Stimulated activated naive B cell treated with anti-CD40 and anti-IgM and Interleukin-4, amounts not matched to agents 10 μg/mL and 1 μg/mL and 100 μg/mL, for 72 hours (primary cell): Measurements from ENCODE around the gene EIF3I.

ENCODE experiments used
- ATAC-seq, 2 donors: fragments of 150-1000 bp; cut with Tn5 transposase; replicated peaks; 2 replicates each; pipeline ENCODE4 v1.10.0; 2021; ENCODE audit warnings: moderate library complexity in 1 of 2
- DNase-seq: peaks from one replicate; pipeline ENCODE4 v3.0.0; 2021
- H3K27ac Mint-ChIP-seq: one replicate; pipeline ENCODE4 v1.8.0; 2022; ENCODE audit warnings: mild to moderate bottlenecking, mixed read lengths
- H3K27me3 Mint-ChIP-seq, 2 donors: one replicate each; pipeline ENCODE4 v1.8.0; 2022; ENCODE audit warnings: mixed read lengths in 2 of 2
- H3K36me3 Mint-ChIP-seq, 2 donors: one replicate each; pipeline ENCODE4 v1.8.0; 2022; ENCODE audit warnings: mixed read lengths in 2 of 2, mild to moderate bottlenecking in 1 of 2
- H3K4me1 Mint-ChIP-seq, 2 donors: one replicate each; pipeline ENCODE4 v1.8.0; 2022; ENCODE audit warnings: mixed read lengths in 2 of 2, mild to moderate bottlenecking in 1 of 2
- H3K4me3 Mint-ChIP-seq, 2 donors: one replicate each; pipeline ENCODE4 v1.8.0; 2022; ENCODE audit warnings: mild to moderate bottlenecking in 2 of 2, mixed read lengths in 2 of 2, moderate library complexity in 1 of 2
- H3K9me3 Mint-ChIP-seq, 2 donors: one replicate each; pipeline ENCODE4 v1.8.0; 2022; ENCODE audit warnings: mixed read lengths in 2 of 2, mild to moderate bottlenecking in 1 of 2

The EIF3I gene

DNA sequence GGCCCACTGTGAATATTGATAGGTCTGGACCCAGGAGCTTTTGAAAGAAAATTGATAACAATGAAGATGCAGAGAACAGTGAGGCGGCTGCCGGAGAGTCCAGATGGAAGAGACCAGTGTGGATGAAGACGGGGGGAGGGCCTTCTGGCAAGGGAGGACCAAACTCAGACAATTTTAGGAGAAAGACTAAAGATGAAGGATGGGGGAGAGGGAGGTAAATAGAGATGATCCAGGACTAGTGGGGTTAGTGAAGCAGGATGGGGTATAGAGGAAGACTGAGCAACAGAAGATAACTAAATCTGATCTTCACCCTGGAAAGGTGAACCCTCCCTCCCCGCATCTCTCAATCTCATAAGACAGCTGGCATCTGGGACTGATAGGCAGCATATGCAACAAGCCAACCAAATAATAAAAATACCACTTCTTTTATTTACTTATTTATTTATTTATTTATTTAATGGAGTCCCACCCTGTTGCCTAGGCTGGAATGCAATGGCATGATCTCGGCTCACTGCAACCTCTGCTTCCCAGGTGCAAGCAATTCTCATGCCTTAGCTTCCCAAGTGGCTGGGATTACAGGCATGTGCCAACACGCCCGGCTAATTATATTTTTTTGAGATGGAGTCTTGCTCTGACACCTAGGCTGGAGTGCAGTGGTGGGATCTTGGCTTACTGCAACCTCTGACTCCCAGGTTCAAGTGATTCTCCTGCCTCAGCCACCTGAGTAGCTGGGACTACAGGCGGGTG lies 10.5 kb downstream of the EIF3I start:
- H3K36me3 Mint-ChIP-seq = peaks cover 27 to 36% of the 10 kb centered on the region in 2 donors
- no peak overlapping the region for H3K27ac Mint-ChIP-seq
- H3K4me1 Mint-ChIP-seq = peaks cover 1 to 5% of the 10 kb centered on the region in 2 donors
- H3K9me3 Mint-ChIP-seq = no peaks in the 10 kb centered on the region
- no peak for DNase-seq
- no peak for ATAC-seq
- no peak overlapping the region for H3K4me3 Mint-ChIP-seq
- H3K27me3 Mint-ChIP-seq = no peaks in the 10 kb centered on the region

DNA sequence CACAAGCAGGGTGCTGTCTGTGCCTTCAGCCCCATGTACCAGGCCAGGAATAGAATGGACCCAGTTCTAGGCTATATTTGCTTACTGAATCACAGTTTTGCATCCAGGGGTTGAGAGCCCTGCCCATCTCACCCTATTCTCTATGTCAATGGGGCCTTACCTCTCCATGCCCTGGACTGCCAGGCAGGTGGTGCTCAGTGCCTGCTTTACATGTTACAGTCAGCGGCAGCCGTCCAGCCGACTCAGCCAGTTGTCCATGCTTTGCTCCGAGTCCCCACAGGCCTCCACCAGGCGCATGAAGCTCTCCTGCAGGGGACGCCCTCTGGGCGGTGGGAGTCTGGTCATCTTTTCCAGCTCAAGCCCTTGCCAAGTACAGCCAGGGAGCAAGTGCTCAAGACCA lies 12.6 kb downstream of the EIF3I start:
- ATAC-seq = no peak
- peaks cover 1 to 11% of the 10 kb centered on the region in 2 donors for H3K4me1 Mint-ChIP-seq
- H3K27ac Mint-ChIP-seq = peak overlapping the region; percentile 65
- H3K4me3 Mint-ChIP-seq = no peak overlapping the region
- DNase-seq = no peak
- H3K9me3 Mint-ChIP-seq = no peaks in the 10 kb centered on the region
- H3K27me3 Mint-ChIP-seq = no peaks in the 10 kb centered on the region
- H3K36me3 Mint-ChIP-seq = peaks cover 17 to 22% of the 10 kb centered on the region in 2 donors

DNA sequence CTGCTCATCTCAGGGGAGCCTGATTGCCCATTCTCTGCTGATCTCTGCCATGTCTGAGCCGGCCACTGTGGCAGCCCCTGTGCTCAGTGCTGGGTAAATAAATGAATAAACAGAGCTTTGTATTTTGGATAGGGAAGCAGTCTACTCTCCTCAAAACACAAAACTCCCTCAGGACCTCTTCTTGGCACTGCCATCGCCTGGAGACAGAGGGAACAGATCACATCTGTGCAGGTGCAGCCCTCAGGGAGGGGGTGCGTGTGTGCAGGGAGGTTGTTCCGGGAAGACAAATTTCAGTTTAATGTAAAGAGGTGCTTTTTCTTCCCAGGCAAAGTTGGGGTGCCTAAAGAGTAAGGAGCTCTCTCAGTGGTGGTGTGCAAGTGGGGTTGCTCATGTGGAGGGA lies 17.1 kb downstream of the EIF3I start:
- ATAC-seq = no peak
- Mint-ChIP-seq H3K9me3 (no peaks in the 10 kb centered on the region), H3K4me1 (peaks cover 13 to 41% of the 10 kb centered on the region in 2 donors), H3K36me3 (peaks cover 5 to 6% of the 10 kb centered on the region in 2 donors), H3K27me3 (no peaks in the 10 kb centered on the region), H3K27ac (no peak overlapping the region), H3K4me3 (peak overlapping the region; percentile 17 to 91)
- no peak for DNase-seq

GRCh38 chr1:32239790-32240139 lies 17.6 kb downstream of the EIF3I start:
- DNase-seq (no peak), ATAC-seq (no peak)
- Mint-ChIP-seq H3K4me3 (peak overlapping the region; percentile 84 to 91), H3K27me3 (no peaks in the 10 kb centered on the region), H3K4me1 (peaks cover 12 to 39% of the 10 kb centered on the region in 2 donors), H3K9me3 (no peaks in the 10 kb centered on the region), H3K27ac (no peak overlapping the region), H3K36me3 (peaks cover 3 to 5% of the 10 kb centered on the region in 2 donors)

DNA sequence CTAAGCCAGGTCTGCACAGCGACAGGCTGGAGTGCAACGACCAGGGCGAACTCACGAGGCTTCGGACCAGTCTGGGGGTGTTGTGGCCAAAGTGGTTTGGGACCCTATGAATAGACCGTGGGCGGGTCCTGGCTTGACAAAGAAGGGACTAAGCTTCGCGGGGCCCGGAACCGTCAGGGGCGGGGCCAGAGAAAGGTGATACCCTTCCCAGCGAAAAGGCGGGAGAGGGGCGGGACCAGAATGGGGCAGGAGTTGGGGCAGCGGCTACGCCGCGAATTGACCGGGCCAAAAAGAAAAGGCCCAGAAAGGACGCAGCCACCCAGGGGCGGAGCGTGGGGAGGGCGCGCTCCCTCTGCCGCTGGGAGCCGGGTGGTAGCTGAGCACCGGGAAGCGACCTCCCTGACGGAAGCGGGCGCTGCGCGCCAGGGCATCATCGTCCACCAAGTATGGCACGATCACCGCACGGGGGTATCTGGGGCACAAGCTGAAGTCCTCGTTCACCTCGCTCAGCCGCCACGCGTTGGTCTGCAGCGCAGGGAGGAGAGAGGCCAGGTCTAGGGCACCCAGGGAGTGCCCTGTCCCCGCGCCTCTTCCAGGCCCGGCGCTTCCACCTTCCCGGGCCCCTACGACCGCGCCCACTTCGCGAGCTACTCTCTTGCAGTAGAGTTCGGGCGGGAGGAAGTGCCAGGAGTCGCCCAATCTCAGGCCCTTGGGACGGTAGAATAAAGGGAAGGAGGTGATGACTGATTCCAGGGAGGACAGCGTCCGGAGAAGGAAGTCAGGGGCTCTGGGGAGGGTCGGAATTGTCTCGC lies 18.1 kb downstream of the EIF3I start:
- H3K4me1 Mint-ChIP-seq = peaks cover 12 to 39% of the 10 kb centered on the region in 2 donors
- H3K9me3 Mint-ChIP-seq = no peaks in the 10 kb centered on the region
- no peaks in the 10 kb centered on the region for H3K36me3 Mint-ChIP-seq
- peak overlapping the region; percentile 81 for H3K27ac Mint-ChIP-seq
- H3K27me3 Mint-ChIP-seq = no peaks in the 10 kb centered on the region
- ATAC-seq (peak; percentile 50 to 67), DNase-seq (no peak)
- H3K4me3 Mint-ChIP-seq = peak overlapping the region; percentile 84 to 91

DNA sequence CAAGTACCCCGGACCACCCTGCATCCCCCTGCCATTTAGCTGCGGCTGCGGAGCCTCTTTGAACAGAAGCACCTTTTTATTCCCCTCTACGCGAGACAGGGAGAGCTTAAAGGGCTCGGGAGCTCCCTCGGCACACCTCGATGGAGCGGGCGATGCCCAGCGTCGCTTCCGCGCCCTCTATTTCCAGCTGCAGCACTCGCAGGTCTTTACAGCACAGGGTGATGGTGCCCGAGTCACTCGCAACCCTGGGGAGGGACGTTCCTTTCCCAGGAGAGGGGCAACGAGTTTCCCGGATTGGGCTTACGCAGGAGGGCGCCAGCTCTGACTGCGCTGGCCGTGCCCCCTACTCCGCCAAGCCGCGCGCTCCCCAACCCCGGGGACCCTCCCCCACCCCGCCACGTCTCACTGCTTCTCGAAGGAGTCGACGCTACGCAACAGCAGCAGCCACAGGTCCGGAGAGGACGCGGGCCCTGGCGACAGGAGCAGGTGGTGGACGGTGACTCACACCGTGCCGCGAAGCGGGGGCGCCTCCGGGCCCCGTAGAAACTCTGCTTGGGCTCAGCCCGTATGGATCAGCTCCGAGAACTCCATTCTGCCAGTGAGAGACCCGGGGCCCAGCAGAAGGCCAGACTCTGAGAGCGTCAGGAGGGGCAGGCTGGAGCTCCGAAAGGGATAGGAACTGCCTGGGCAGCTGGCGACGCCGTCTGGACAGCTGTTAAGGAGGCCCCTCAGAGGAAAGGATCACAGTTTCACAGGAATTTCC lies 19.0 kb downstream of the EIF3I start:
- no peaks in the 10 kb centered on the region for H3K36me3 Mint-ChIP-seq
- ATAC-seq (peak; percentile 72 to 76), DNase-seq (no peak)
- peak overlapping the region; percentile 84 to 91 for H3K4me3 Mint-ChIP-seq
- H3K4me1 Mint-ChIP-seq = peaks cover 12 to 41% of the 10 kb centered on the region in 2 donors
- no peaks in the 10 kb centered on the region for H3K9me3 Mint-ChIP-seq
- peak overlapping the region; percentile 81 for H3K27ac Mint-ChIP-seq
- no peaks in the 10 kb centered on the region for H3K27me3 Mint-ChIP-seq

DNA sequence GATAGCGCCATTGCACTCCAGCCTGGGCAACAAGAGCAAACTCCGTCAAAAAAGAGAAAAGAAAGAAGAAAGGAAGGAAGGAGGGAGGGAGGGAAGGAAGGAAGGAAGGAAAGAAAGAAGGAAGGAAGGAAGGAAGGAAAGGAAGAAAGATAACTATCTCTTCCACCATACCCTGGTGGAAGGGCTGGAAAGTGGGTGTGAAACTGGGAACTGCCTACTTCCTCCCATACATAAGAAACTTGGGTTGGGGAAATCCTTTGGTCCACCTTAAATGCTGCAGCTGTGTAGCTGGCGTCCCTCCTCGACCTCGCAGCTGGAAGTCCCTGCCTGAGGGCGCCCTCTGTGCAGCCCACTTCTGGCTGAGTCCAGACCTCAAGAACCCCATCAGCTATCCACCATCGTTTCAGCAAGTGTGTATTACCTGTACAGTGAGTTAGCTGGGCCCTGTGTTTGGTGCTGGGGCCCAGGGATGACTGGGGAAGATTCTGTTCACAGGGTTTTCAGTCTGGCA lies 20.2 kb downstream of the EIF3I start:
- Mint-ChIP-seq H3K4me3 (no peak overlapping the region), H3K27ac (no peak overlapping the region), H3K9me3 (no peaks in the 10 kb centered on the region), H3K4me1 (peaks cover 24 to 53% of the 10 kb centered on the region in 2 donors), H3K27me3 (no peaks in the 10 kb centered on the region), H3K36me3 (no peaks in the 10 kb centered on the region)
- ATAC-seq (peak; percentile 13 to 34), DNase-seq (no peak)

- H3K4me1 Mint-ChIP-seq = peaks cover 50 to 71% of the 10 kb centered on the region in 2 donors
- H3K4me3 Mint-ChIP-seq = peak within 1 kb of the TSS; percentile 26 to 55
- no peak for ATAC-seq
- no peaks in the 10 kb centered on the region for H3K27me3 Mint-ChIP-seq
- H3K9me3 Mint-ChIP-seq = no peaks in the 10 kb centered on the region
- peaks cover 0 to 4% of the 10 kb centered on the region in 2 donors for H3K36me3 Mint-ChIP-seq
- DNase-seq = no peak
- peak within 1 kb of the TSS; percentile 67 for H3K27ac Mint-ChIP-seq
Observed at GRCh38 chr1:32246888-32247273, 24.7 kb downstream of the EIF3I start, which contains the start of gene FAM167B. Gene FAM167B, plus strand, starts transcription at chr1:32247222. Its CDS starts 200 bp downstream, at chr1:32247422.

GRCh38 chr1:32247452-32247851 lies 25.2 kb downstream of the EIF3I start:
- H3K4me1 Mint-ChIP-seq = peaks cover 50 to 71% of the 10 kb centered on the region in 2 donors
- peaks cover 0 to 5% of the 10 kb centered on the region in 2 donors for H3K36me3 Mint-ChIP-seq
- no peaks in the 10 kb centered on the region for H3K27me3 Mint-ChIP-seq
- H3K27ac Mint-ChIP-seq = no peak overlapping the region
- no peaks in the 10 kb centered on the region for H3K9me3 Mint-ChIP-seq
- ATAC-seq (no peak), DNase-seq (no peak)
- no peak overlapping the region for H3K4me3 Mint-ChIP-seq

DNA sequence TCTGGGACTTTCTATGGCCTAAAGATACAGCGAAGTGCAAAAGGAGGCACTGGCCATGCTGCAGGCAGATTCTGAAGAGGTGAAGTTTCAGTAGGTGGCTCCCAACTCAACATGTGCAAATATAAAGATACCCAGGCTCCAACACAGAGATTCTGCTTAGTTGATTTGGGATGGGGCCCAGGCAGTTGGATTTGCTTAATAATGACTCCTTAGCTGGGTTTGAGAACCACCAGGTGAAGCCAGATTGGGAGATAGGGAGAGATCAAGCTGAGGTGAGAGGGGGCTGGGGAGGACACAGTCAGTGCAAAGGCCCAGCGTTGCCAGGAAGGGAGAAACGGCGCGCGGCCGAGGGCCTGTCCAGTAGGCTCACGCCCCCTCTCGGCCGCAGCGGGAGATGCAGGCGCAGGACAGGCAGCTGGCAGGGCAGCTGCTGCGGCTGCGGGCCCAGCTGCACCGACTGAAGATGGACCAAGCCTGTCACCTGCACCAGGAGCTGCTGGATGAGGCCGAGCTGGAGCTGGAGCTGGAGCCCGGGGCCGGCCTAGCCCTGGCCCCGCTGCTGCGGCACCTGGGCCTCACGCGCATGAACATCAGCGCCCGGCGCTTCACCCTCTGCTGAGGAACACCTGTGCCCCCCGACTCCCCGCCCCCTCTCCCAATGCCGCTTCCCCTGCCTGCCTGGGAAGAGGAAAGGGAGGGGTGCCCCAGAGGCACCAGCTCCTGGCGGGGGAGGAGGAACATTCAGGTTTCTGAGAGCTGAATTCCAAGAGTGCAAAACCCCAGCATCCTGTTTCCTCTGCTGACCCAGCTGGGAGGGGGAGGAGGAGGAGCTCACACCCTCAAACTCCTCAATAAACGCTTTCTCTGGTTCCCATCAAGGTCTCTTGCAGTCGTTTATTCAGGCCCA lies 26.0 kb downstream of the EIF3I start:
- peaks cover 0 to 5% of the 10 kb centered on the region in 2 donors for H3K36me3 Mint-ChIP-seq
- peak; percentile 60 for DNase-seq
- peak overlapping the region; percentile 26 to 55 for H3K4me3 Mint-ChIP-seq
- peaks cover 54 to 72% of the 10 kb centered on the region in 2 donors for H3K4me1 Mint-ChIP-seq
- H3K27ac Mint-ChIP-seq = peak overlapping the region; percentile 98
- ATAC-seq = peak; percentile 7 to 12
- H3K9me3 Mint-ChIP-seq = no peaks in the 10 kb centered on the region
- H3K27me3 Mint-ChIP-seq = no peaks in the 10 kb centered on the region

GRCh38 chr1:32249831-32250525 lies 27.8 kb downstream of the EIF3I start:
- ATAC-seq (peak; percentile 80 to 85), DNase-seq (peak; percentile 88)
- H3K9me3 Mint-ChIP-seq = no peaks in the 10 kb centered on the region
- peaks cover 60 to 84% of the 10 kb centered on the region in 2 donors for H3K4me1 Mint-ChIP-seq
- H3K27ac Mint-ChIP-seq = peak overlapping the region; percentile 98
- peaks cover 0 to 5% of the 10 kb centered on the region in 2 donors for H3K36me3 Mint-ChIP-seq
- peak overlapping the region; percentile 55 to 68 for H3K4me3 Mint-ChIP-seq
- H3K27me3 Mint-ChIP-seq = no peaks in the 10 kb centered on the region

GRCh38 chr1:32250893-32251716 lies 28.9 kb downstream of the EIF3I start, which contains the start of gene LCK:
Gene LCK, plus strand, starts transcription at chr1:32251265. Its CDS starts 23,065 bp downstream, at chr1:32274330.
- ATAC-seq = peak; percentile 47 to 54
- H3K4me3 Mint-ChIP-seq = peak within 1 kb of the TSS; percentile 55 to 77
- H3K27me3 Mint-ChIP-seq = no peaks in the 10 kb centered on the region
- no peaks in the 10 kb centered on the region for H3K9me3 Mint-ChIP-seq
- peaks cover 0 to 5% of the 10 kb centered on the region in 2 donors for H3K36me3 Mint-ChIP-seq
- peak within 1 kb of the TSS; percentile 98 for H3K27ac Mint-ChIP-seq
- H3K4me1 Mint-ChIP-seq = peaks cover 60 to 83% of the 10 kb centered on the region in 2 donors
- peak; percentile 68 for DNase-seq
